ENCODE measurements around the gene FAS. TPM values are rescaled to one million over a fixed set of nuclear protein-coding genes. Genes with fewer than 3 reads are reported as not detected.

FAS gene
- polyA plus RNA-seq, 1 donor (not counting 4 experiments of a cell fraction or from before 2014, with no cell fraction given) = 44.8 TPM

- Histone ChIP-seq H3K27me3 (ENCODE audit: control insufficient read depth, extremely low read depth, insufficient read depth, low read length) (no peaks in the 10 kb centered on the region), H4K20me1 (ENCODE audit: control insufficient read depth, extremely low read depth, insufficient read depth, low read length) (no peaks in the 10 kb centered on the region), H2AFZ (ENCODE audit: control insufficient read depth, low read length) (no peak overlapping the region), H3K9me1 (ENCODE audit: control insufficient read depth, extremely low read depth, insufficient read depth, low read length) (no peaks in the 10 kb centered on the region), H3K4me1 (ENCODE audit: control insufficient read depth, extremely low read depth, insufficient read depth, low read length) (peaks cover 19% of the 10 kb centered on the region), H3K9ac (ENCODE audit: control insufficient read depth, extremely low read depth, insufficient read depth, low read length) (no peak overlapping the region), H3K4me2 (ENCODE audit: control insufficient read depth, extremely low read depth, insufficient read depth, low read depth, low read length) (no peak overlapping the region), H3K36me3 (ENCODE audit: control insufficient read depth in 2 of 2, extremely low read depth in 1 of 2, insufficient read depth in 2 of 2, low read length in 2 of 2) (no peaks in the 10 kb centered on the region), H3K27ac (ENCODE audit: control insufficient read depth, insufficient read depth, low read length) (no peak overlapping the region), H3K79me2 (ENCODE audit: control insufficient read depth, insufficient read depth, low read length) (no peaks in the 10 kb centered on the region), H3K4me3 (ENCODE audit: control insufficient read depth in 2 of 3, extremely low read depth in 1 of 3, insufficient read depth in 2 of 3, low read depth in 1 of 3, low read length in 3 of 3) (no peak overlapping the region), H3K9me3 (ENCODE audit: control insufficient read depth, low read depth, low read length) (no peaks in the 10 kb centered on the region)
- TF ChIP-seq, protein P1, sequence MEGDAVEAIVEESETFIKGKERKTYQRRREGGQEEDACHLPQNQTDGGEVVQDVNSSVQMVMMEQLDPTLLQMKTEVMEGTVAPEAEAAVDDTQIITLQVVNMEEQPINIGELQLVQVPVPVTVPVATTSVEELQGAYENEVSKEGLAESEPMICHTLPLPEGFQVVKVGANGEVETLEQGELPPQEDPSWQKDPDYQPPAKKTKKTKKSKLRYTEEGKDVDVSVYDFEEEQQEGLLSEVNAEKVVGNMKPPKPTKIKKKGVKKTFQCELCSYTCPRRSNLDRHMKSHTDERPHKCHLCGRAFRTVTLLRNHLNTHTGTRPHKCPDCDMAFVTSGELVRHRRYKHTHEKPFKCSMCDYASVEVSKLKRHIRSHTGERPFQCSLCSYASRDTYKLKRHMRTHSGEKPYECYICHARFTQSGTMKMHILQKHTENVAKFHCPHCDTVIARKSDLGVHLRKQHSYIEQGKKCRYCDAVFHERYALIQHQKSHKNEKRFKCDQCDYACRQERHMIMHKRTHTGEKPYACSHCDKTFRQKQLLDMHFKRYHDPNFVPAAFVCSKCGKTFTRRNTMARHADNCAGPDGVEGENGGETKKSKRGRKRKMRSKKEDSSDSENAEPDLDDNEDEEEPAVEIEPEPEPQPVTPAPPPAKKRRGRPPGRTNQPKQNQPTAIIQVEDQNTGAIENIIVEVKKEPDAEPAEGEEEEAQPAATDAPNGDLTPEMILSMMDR (optimal IDR thresholded peaks at IDR 0.05 in 1 of 3, IDR thresholded peaks at IDR 0.05 in 1 of 3, conservative IDR thresholded peaks at IDR 0.05 in 1 of 3; ENCODE audit: extremely low read depth in 1 of 3, insufficient read depth in 2 of 3, low read length in 3 of 3) = no peak
- no peak for TF ChIP-seq EZH2 (IDR thresholded peaks at IDR 0.05; ENCODE audit: low read length)
- DNase-seq (ENCODE audit: low read depth, low spot score) = no peak
- FAIRE-seq = no peak
- dilution Hi-C loops (cut with MboI; ENCODE audit: extremely low pct_ligation_motif_present, low sequenced_read_pairs) = no loop called here
Measured at GRCh38 chr10:89030791-89031190, 40.2 kb downstream of the FAS start.

DNA sequence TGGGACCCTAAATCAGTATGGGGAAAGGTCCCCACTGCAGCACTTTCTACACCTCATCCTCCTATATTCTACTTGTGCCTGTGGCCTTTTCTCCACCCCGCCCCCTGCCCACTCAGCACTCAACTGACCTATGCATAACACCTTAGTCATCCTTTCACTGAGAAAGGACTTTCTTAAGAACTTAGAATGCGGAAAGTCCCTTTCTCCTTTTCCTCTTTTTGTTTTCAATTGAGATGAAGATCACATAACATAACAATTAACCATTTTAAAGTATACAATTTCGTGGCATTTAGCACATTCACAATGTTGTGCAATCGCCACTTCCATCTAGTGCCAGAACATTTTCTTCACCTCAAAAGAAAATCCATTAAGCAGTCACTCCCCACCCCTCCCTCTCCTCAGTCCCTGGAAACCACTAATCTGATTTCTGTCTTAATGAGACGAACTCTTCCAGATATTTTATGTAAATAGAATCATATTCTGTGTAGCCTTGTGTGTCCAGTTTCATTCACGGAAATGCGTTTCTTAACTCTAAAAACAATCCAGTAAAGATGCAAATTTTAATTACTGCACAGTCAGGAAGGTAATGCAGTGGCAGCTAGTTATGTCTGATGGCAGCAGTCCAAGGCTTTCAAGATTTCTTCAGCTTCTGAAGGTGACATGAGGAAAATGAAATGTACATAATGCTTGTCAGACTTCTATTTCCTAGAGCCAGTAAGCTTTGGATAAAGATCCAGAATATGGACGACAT lies 41.7 kb downstream of the FAS start:
- peak overlapping the region; percentile 43 for H3K9ac ChIP-seq (ENCODE audit: control insufficient read depth, extremely low read depth, insufficient read depth, low read length)

More for the DNA sequence above, 41.7 kb downstream of the FAS start:
- H4K20me1 ChIP-seq (ENCODE audit: control insufficient read depth, extremely low read depth, insufficient read depth, low read length) = no peaks in the 10 kb centered on the region
- dilution Hi-C loops (cut with MboI; ENCODE audit: extremely low pct_ligation_motif_present, low sequenced_read_pairs) = no loop called here
- H3K36me3 ChIP-seq (ENCODE audit: control insufficient read depth in 2 of 2, extremely low read depth in 1 of 2, insufficient read depth in 2 of 2, low read length in 2 of 2) = no peaks in the 10 kb centered on the region
- peak overlapping the region; percentile 76 for H3K4me2 ChIP-seq (ENCODE audit: control insufficient read depth, extremely low read depth, insufficient read depth, low read depth, low read length)
- H3K9me3 ChIP-seq (ENCODE audit: control insufficient read depth, low read depth, low read length) = no peaks in the 10 kb centered on the region
- no peaks in the 10 kb centered on the region for H3K79me2 ChIP-seq (ENCODE audit: control insufficient read depth, insufficient read depth, low read length)
- peak; percentile 62 for DNase-seq (ENCODE audit: low read depth, low spot score)
- peaks cover 19% of the 10 kb centered on the region for H3K4me1 ChIP-seq (ENCODE audit: control insufficient read depth, extremely low read depth, insufficient read depth, low read length)
- H3K27me3 ChIP-seq (ENCODE audit: control insufficient read depth, extremely low read depth, insufficient read depth, low read length) = no peaks in the 10 kb centered on the region
- peak; percentile 48 for FAIRE-seq
- H2AFZ ChIP-seq (ENCODE audit: control insufficient read depth, low read length) = peak overlapping the region; percentile 36
- no peak overlapping the region for H3K4me3 ChIP-seq (ENCODE audit: control insufficient read depth in 2 of 3, extremely low read depth in 1 of 3, insufficient read depth in 2 of 3, low read depth in 1 of 3, low read length in 3 of 3)
- no peak for TF ChIP-seq EZH2 (IDR thresholded peaks at IDR 0.05; ENCODE audit: low read length)
- TF ChIP-seq, protein P1 (optimal IDR thresholded peaks at IDR 0.05 in 1 of 3, IDR thresholded peaks at IDR 0.05 in 1 of 3, conservative IDR thresholded peaks at IDR 0.05 in 1 of 3; ENCODE audit: extremely low read depth in 1 of 3, insufficient read depth in 2 of 3, low read length in 3 of 3) = no peak
- H3K9me1 ChIP-seq (ENCODE audit: control insufficient read depth, extremely low read depth, insufficient read depth, low read length) = no peaks in the 10 kb centered on the region
- H3K27ac ChIP-seq (ENCODE audit: control insufficient read depth, insufficient read depth, low read length) = peak overlapping the region; percentile 47
